CD14-positive monocyte (primary cell): ENCODE results near the gene KCNMA1. TPM values are rescaled to one million over a fixed set of nuclear protein-coding genes. Genes with fewer than 3 reads are reported as not detected.

ENCODE experiments used
- DNase-seq, 3 donors: peaks; one replicate each; pipeline ENCODE4 v3.0.0-alpha.2; 2011 to 2022
- H2AFZ ChIP-seq: 2 replicates; pipeline ENCODE4 v1.6.0; 2012; ENCODE audit warnings: mild to moderate bottlenecking, low read depth, low read length, inconsistent platforms; ENCODE audit not compliant: insufficient read depth, poor library complexity, severe bottlenecking
- H3K27ac ChIP-seq, 2 donors: 1 replicate in 1 of 2; 2 replicates in 1 of 2; pipeline ENCODE4 v1.5.1; 2012 to 2013; ENCODE audit warnings: low read length in 2 of 2, control low read depth in 1 of 2, inconsistent platforms in 1 of 2, low read depth in 1 of 2, mild to moderate bottlenecking in 1 of 2
- H3K27me3 ChIP-seq, 2 donors: one replicate each; pipeline versions ENCODE4 v1.6.0 to v1.6.1; 2011 to 2013; ENCODE audit warnings: low read length in 2 of 2; ENCODE audit not compliant: control insufficient read depth in 2 of 2, insufficient read depth in 2 of 2
- H3K36me3 ChIP-seq, 2 donors: replicated peaks in 1 of 2; 1 replicate in 1 of 2; 2 replicates in 1 of 2; pipeline versions ENCODE4 v1.5.1 to v1.6.1; 2012 to 2013; ENCODE audit warnings: low read length in 2 of 2, control low read depth in 1 of 2, inconsistent platforms in 1 of 2, mild to moderate bottlenecking in 1 of 2; ENCODE audit not compliant: insufficient read depth in 2 of 2, control insufficient read depth in 1 of 2
- H3K4me1 ChIP-seq, 2 donors: 1 replicate in 1 of 2; 2 replicates in 1 of 2; pipeline versions ENCODE4 v1.5.1 to v1.6.1; 2012 to 2013; ENCODE audit warnings: low read length in 2 of 2, control low read depth in 1 of 2, inconsistent platforms in 1 of 2, mild to moderate bottlenecking in 1 of 2, moderate library complexity in 1 of 2; ENCODE audit not compliant: insufficient read depth in 2 of 2, control insufficient read depth in 1 of 2
- H3K4me2 ChIP-seq: replicated peaks from 2 replicates; pipeline ENCODE3; 2012; ENCODE audit warnings: low read length, moderate library complexity, mild to moderate bottlenecking; ENCODE audit not compliant: poor library complexity, severe bottlenecking; ENCODE audit errors: extremely low read depth
- H3K4me3 ChIP-seq, 3 experiments: fragments of 200-600 bp in 1 of 3; sonication (generic) in 1 of 3; replicated peaks in 1 of 3; 1 replicate in 2 of 3; 2 replicates in 1 of 3; pipeline ENCODE4 v1.5.1; 2011 to 2013; ENCODE audit warnings: low read length in 3 of 3, mild to moderate bottlenecking in 3 of 3, control low read depth in 2 of 3, low read depth in 2 of 3, inconsistent platforms in 1 of 3, moderate library complexity in 1 of 3
- H3K79me2 ChIP-seq: 2 replicates; pipeline ENCODE4 v1.6.0; 2012; ENCODE audit warnings: mild to moderate bottlenecking, control low read depth, inconsistent platforms, low read length, moderate library complexity; ENCODE audit not compliant: insufficient read depth
- H3K9ac ChIP-seq: 2 replicates; pipeline ENCODE4 v1.6.0; 2017; ENCODE audit warnings: low read length, mild to moderate bottlenecking; ENCODE audit not compliant: insufficient read depth, poor library complexity, severe bottlenecking
- H3K9me3 ChIP-seq, 2 donors: replicated peaks in 1 of 2; 1 replicate in 1 of 2; 2 replicates in 1 of 2; pipeline versions ENCODE4 v1.5.1 to v1.6.1; 2012 to 2013; ENCODE audit warnings: low read length in 2 of 2, control low read depth in 1 of 2; ENCODE audit not compliant: control insufficient read depth in 1 of 2, insufficient read depth in 1 of 2
- H4K20me1 ChIP-seq: 2 replicates; pipeline ENCODE4 v1.6.0; 2012; ENCODE audit warnings: mild to moderate bottlenecking, low read length, control low read depth, moderate library complexity; ENCODE audit not compliant: insufficient read depth
- H3K27ac Mint-ChIP-seq, 7 donors: one replicate each; pipeline ENCODE4 v1.8.0; 2020; ENCODE audit warnings: mild to moderate bottlenecking in 7 of 7, mixed read lengths in 7 of 7, moderate library complexity in 6 of 7, inconsistent platforms in 2 of 7
- H3K27me3 Mint-ChIP-seq, 3 donors: one replicate each; pipeline ENCODE4 v1.8.0; 2021 to 2022; ENCODE audit warnings: low read depth in 3 of 3, mild to moderate bottlenecking in 3 of 3, mixed read lengths in 3 of 3, moderate library complexity in 3 of 3, inconsistent platforms in 1 of 3
- H3K36me3 Mint-ChIP-seq, 2 donors: one replicate each; pipeline ENCODE4 v1.8.0; 2020; ENCODE audit warnings: mixed read lengths in 2 of 2, inconsistent platforms in 1 of 2, mild to moderate bottlenecking in 1 of 2
- H3K4me1 Mint-ChIP-seq: one replicate; pipeline ENCODE4 v1.8.0; 2020; ENCODE audit warnings: mild to moderate bottlenecking, mixed read lengths
- H3K4me3 Mint-ChIP-seq, 2 donors: one replicate each; pipeline ENCODE4 v1.8.0; 2020; ENCODE audit warnings: mild to moderate bottlenecking in 2 of 2, mixed read lengths in 2 of 2, moderate library complexity in 1 of 2
- H3K9me3 Mint-ChIP-seq, 7 donors: one replicate each; pipeline ENCODE4 v1.8.0; 2020 to 2022; ENCODE audit warnings: mixed read lengths in 7 of 7, mild to moderate bottlenecking in 6 of 7, moderate library complexity in 6 of 7, inconsistent platforms in 2 of 7
- WGBS: methylation state at CpG from one replicate; pipeline ENCODE4 v1.1.5; 2013; ENCODE audit warnings: missing lambda C conversion rate; ENCODE audit not compliant: insufficient coverage; 5-methylcytosine and 5-hydroxymethylcytosine counted together
- intact Hi-C, 2 donors: fragments of 100-400 bp; cut with micrococcal nuclease; formaldehyde crosslinking; loops; one replicate each; pipeline versions ENCODE4 v1.15.0 to v1.15.1; 2023
- polyA plus RNA-seq, 3 donors: library from polyadenylated mRNA; depleted of rRNA in 1 of 3; unstranded in 2 of 3; stranded (reverse) in 1 of 3; fragments of 300-500 nt in 2 of 3; fragments of >200 nt in 1 of 3; fragmentation: Illumina TruSeq in 2 of 3; gene quantifications; 1 replicate in 2 of 3; 2 replicates in 1 of 3; pipeline ENCODE4 v1.2.3, GENCODE V29; 2012 to 2021
- TF ChIP-seq, protein P1 (sequence below): fragments of 200-600 bp; IDR thresholded peaks from one replicate; pipeline ENCODE4 v1.8.0; 2022; ENCODE audit warnings: antibody characterized with exemption, mild to moderate bottlenecking

Gene KCNMA1
- polyA plus RNA-seq, 3 donors = 0.11 to 1.0 TPM; not detected in 1

- no peak overlapping the region for H3K27ac Mint-ChIP-seq
- no peaks in the 10 kb centered on the region for H3K36me3 ChIP-seq
- no peak overlapping the region for H3K4me3 ChIP-seq
- no peak overlapping the region for H3K4me3 Mint-ChIP-seq
- DNase-seq = no peak
- 87% methylated on average over 4 of the region's 9 CpGs for whole genome bisulfite sequencing
- H3K79me2 ChIP-seq = no peaks in the 10 kb centered on the region
- no peaks in the 10 kb centered on the region for H3K36me3 Mint-ChIP-seq
- no peaks in the 10 kb centered on the region for H3K4me1 ChIP-seq
- H3K9ac ChIP-seq = no peak overlapping the region
- TF ChIP-seq, protein P1, sequence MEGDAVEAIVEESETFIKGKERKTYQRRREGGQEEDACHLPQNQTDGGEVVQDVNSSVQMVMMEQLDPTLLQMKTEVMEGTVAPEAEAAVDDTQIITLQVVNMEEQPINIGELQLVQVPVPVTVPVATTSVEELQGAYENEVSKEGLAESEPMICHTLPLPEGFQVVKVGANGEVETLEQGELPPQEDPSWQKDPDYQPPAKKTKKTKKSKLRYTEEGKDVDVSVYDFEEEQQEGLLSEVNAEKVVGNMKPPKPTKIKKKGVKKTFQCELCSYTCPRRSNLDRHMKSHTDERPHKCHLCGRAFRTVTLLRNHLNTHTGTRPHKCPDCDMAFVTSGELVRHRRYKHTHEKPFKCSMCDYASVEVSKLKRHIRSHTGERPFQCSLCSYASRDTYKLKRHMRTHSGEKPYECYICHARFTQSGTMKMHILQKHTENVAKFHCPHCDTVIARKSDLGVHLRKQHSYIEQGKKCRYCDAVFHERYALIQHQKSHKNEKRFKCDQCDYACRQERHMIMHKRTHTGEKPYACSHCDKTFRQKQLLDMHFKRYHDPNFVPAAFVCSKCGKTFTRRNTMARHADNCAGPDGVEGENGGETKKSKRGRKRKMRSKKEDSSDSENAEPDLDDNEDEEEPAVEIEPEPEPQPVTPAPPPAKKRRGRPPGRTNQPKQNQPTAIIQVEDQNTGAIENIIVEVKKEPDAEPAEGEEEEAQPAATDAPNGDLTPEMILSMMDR = no peak
- no peaks in the 10 kb centered on the region for H3K9me3 ChIP-seq
- H3K4me2 ChIP-seq = no peak overlapping the region
- no peaks in the 10 kb centered on the region for H3K4me1 Mint-ChIP-seq
- peaks cover 4 to 6% (median 5%) of the 10 kb centered on the region in 3 donors for H3K27me3 Mint-ChIP-seq
- intact Hi-C loops = no loop called here
- no peaks in the 10 kb centered on the region for H3K9me3 Mint-ChIP-seq
- no peak overlapping the region for H3K27ac ChIP-seq
- no peaks in the 10 kb centered on the region for H3K27me3 ChIP-seq
- no peaks in the 10 kb centered on the region for H4K20me1 ChIP-seq
- H2AFZ ChIP-seq = no peak overlapping the region
These were observed 528.1 kb downstream of the KCNMA1 start for GRCh38 chr10:77109351-77109994.

- no peak overlapping the region for H2AFZ ChIP-seq
- H3K27me3 ChIP-seq = no peaks in the 10 kb centered on the region
- TF ChIP-seq, protein P1 = no peak
- peaks cover 0 to 1% (median 0%) of the 10 kb centered on the region in 7 donors for H3K9me3 Mint-ChIP-seq
- WGBS = no CpG with 5 or more reads among the region's 3 CpGs
- no peak overlapping the region for H3K9ac ChIP-seq
- intact Hi-C loops = no loop called here
- no peaks in the 10 kb centered on the region for H3K36me3 Mint-ChIP-seq
- no peak overlapping the region for H3K4me3 ChIP-seq
- no peaks in the 10 kb centered on the region for H3K4me1 ChIP-seq
- H3K4me2 ChIP-seq = no peak overlapping the region
- DNase-seq = no peak
- no peaks in the 10 kb centered on the region for H3K79me2 ChIP-seq
- H4K20me1 ChIP-seq = no peaks in the 10 kb centered on the region
- no peaks in the 10 kb centered on the region for H3K9me3 ChIP-seq
- no peaks in the 10 kb centered on the region for H3K4me1 Mint-ChIP-seq
- no peak overlapping the region for H3K27ac Mint-ChIP-seq
- H3K36me3 ChIP-seq = no peaks in the 10 kb centered on the region
- no peak overlapping the region for H3K4me3 Mint-ChIP-seq
- no peak overlapping the region for H3K27ac ChIP-seq
- peaks cover 2 to 12% (median 5%) of the 10 kb centered on the region in 3 donors for H3K27me3 Mint-ChIP-seq
These were observed 530.9 kb downstream of the KCNMA1 start for GRCh38 chr10:77106676-77107075.
